Parathyroid adenoma (tissue), 2 donors: ENCODE data around the gene CAPN15.

Source experiments
- H2AFZ ChIP-seq: fragments of 300-600 bp; sonication (generic); one replicate; pipeline ENCODE4 v1.7.0; 2017; ENCODE audit warnings: antibody characterized with exemption, mild to moderate bottlenecking
- H3K27ac ChIP-seq: fragments of 300-600 bp; sonication (generic); one replicate; pipeline ENCODE4 v1.7.0; 2017
- H3K27me3 ChIP-seq: fragments of 300-600 bp; sonication (generic); one replicate; pipeline ENCODE4 v1.7.0; 2017; ENCODE audit warnings: low read length; ENCODE audit not compliant: control insufficient read depth, insufficient read depth
- H3K36me3 ChIP-seq: fragments of 300-600 bp; sonication (generic); one replicate; pipeline ENCODE4 v1.7.0; 2017; ENCODE audit warnings: low read length; ENCODE audit not compliant: control insufficient read depth, insufficient read depth
- H3K4me1 ChIP-seq: fragments of 300-600 bp; sonication (generic); one replicate; pipeline ENCODE4 v1.7.0; 2017; ENCODE audit warnings: control low read depth
- H3K4me2 ChIP-seq: fragments of 300-600 bp; sonication (generic); one replicate; pipeline ENCODE4 v1.7.0; 2017; ENCODE audit warnings: low read length
- H3K4me3 ChIP-seq: fragments of 300-600 bp; sonication (generic); one replicate; pipeline ENCODE4 v1.7.0; 2017; ENCODE audit warnings: low read depth, low read length
- H3K79me2 ChIP-seq: fragments of 300-600 bp; sonication (generic); one replicate; pipeline ENCODE4 v1.7.0; 2017; ENCODE audit warnings: control low read depth
- H3K9ac ChIP-seq: fragments of 300-600 bp; sonication (generic); one replicate; pipeline ENCODE4 v1.7.0; 2017; ENCODE audit warnings: mild to moderate bottlenecking
- H3K9me3 ChIP-seq: fragments of 300-600 bp; sonication (generic); one replicate; pipeline ENCODE4 v1.7.0; 2017; ENCODE audit warnings: low read length; ENCODE audit not compliant: control insufficient read depth
- CTCF ChIP-seq: fragments of 300-600 bp; sonication (generic); IDR thresholded peaks from one replicate; pipeline ENCODE4 v1.7.0; 2017; ENCODE audit warnings: antibody characterized with exemption, mild to moderate bottlenecking
- donor health status: primary hyperparathyroidism.

The CAPN15 gene

GRCh38 chr16:518858-519257 is 8.7 kb upstream of the CAPN15 start:
- Histone ChIP-seq H3K27ac (no peak overlapping the region), H3K4me1 (peaks cover 12% of the 10 kb centered on the region), H3K9me3 (no peaks in the 10 kb centered on the region), H3K79me2 (peaks cover 2% of the 10 kb centered on the region), H3K4me3 (no peak overlapping the region), H3K27me3 (no peaks in the 10 kb centered on the region), H3K9ac (no peak overlapping the region), H2AFZ (no peak overlapping the region), H3K36me3 (no peaks in the 10 kb centered on the region), H3K4me2 (no peak overlapping the region)
- no peak for TF ChIP-seq CTCF

- H3K36me3 ChIP-seq = no peaks in the 10 kb centered on the region
- no peaks in the 10 kb centered on the region for H3K27me3 ChIP-seq
- H2AFZ ChIP-seq = no peak overlapping the region
- H3K79me2 ChIP-seq = no peaks in the 10 kb centered on the region
- no peak overlapping the region for H3K4me2 ChIP-seq
- TF ChIP-seq CTCF = no peak
- H3K4me1 ChIP-seq = peaks cover 12% of the 10 kb centered on the region
- H3K4me3 ChIP-seq = no peak overlapping the region
- H3K9ac ChIP-seq = no peak overlapping the region
- H3K9me3 ChIP-seq = no peaks in the 10 kb centered on the region
- no peak overlapping the region for H3K27ac ChIP-seq
These were observed 8.1 kb upstream of the CAPN15 start for GRCh38 chr16:519425-519824.

GRCh38 chr16:519841-520687 is 7.4 kb upstream of the CAPN15 start:
- TF ChIP-seq CTCF = no peak
- Histone ChIP-seq H3K9ac (no peak overlapping the region), H3K36me3 (no peaks in the 10 kb centered on the region), H2AFZ (no peak overlapping the region), H3K4me2 (no peak overlapping the region), H3K27me3 (no peaks in the 10 kb centered on the region), H3K4me1 (peaks cover 12% of the 10 kb centered on the region), H3K4me3 (no peak overlapping the region), H3K27ac (no peak overlapping the region), H3K79me2 (no peaks in the 10 kb centered on the region), H3K9me3 (no peaks in the 10 kb centered on the region)

- H3K9me3 ChIP-seq = no peaks in the 10 kb centered on the region
- H3K9ac ChIP-seq = no peak overlapping the region
- no peak overlapping the region for H3K4me2 ChIP-seq
- H3K27ac ChIP-seq = no peak overlapping the region
- H2AFZ ChIP-seq = no peak overlapping the region
- no peaks in the 10 kb centered on the region for H3K36me3 ChIP-seq
- no peak for TF ChIP-seq CTCF
- no peak overlapping the region for H3K4me3 ChIP-seq
- no peaks in the 10 kb centered on the region for H3K79me2 ChIP-seq
- peaks cover 15% of the 10 kb centered on the region for H3K4me1 ChIP-seq
- H3K27me3 ChIP-seq = no peaks in the 10 kb centered on the region
These were observed 6.7 kb upstream of the CAPN15 start for GRCh38 chr16:520847-521246.
